ENCODE results near the gene HSP90AA1.

The HSP90AA1 gene

GRCh38 chr14:102039157-102039556 lies 47.7 kb downstream of the HSP90AA1 start:
- ATAC-seq = no peak

GRCh38 chr14:102037686-102038085 lies 49.2 kb downstream of the HSP90AA1 start:
- no peak for ATAC-seq
- no peak for DNase-seq

More at GRCh38 chr14:102039157-102039556, 47.7 kb downstream of the HSP90AA1 start:
- DNase-seq = no peak

- ATAC-seq (no peak), DNase-seq (no peak)
Observed at GRCh38 chr14:102035914-102036313, 50.9 kb downstream of the HSP90AA1 start.

GRCh38 chr14:102034301-102034700 lies 52.5 kb downstream of the HSP90AA1 start:
- ATAC-seq = no peak
- no peak for DNase-seq

- no peak for ATAC-seq
- DNase-seq = no peak
Observed at GRCh38 chr14:102033241-102033640, 53.6 kb downstream of the HSP90AA1 start.
